ENCODE results near the gene DNASE1L2.

DNA sequence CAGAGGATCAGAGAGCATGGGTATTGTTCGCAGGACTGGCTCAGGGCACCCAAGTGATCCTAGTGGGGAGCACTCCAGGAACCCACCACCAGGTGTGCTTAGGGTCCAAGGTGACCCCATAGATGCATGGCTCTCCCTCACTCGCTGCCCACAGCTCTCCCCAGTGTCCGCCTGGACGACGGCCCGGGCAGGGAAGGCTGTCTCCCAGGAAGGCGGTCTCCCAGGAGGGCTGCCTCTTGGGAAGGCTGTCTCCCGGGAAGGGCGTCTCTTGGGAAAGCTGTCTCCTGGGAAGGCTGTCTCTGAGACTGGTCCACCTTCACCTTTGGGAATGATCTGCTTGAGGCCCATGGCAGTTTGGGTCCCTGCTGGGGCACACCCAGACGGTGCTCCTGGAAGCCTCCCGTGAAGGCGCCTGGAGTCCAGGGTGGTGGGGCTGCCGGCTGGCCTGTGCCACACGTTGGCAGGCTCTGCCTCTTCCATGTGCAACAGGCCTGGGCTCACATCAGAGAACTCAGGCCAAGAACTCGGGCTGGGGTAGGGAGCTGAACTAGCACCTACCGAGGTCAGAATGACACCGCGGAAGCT, 10.1 kb downstream of the DNASE1L2 start:
- no peak for TF ChIP-seq CTCF (IDR thresholded peaks at IDR 0.05; ENCODE audit: poor library complexity)
- TF ChIP-seq EZH2phosphoT487 (IDR thresholded peaks at IDR 0.05; ENCODE audit: low read depth, severe bottlenecking, unreplicated experiment) = no peak
- TF ChIP-seq EZH2 (IDR thresholded peaks at IDR 0.05; ENCODE audit: borderline replicate concordance) = no peak

Data from hepatocyte (in vitro differentiated cells).